Measurements from ENCODE around the gene PTPN14.

- TF ChIP-seq CTCF (IDR thresholded peaks at IDR 0.05; ENCODE audit: control extremely low read depth in 1 of 3, insufficient read depth in 1 of 3, low read depth in 1 of 3, low read length in 3 of 3) (no peak), GABPA (IDR thresholded peaks at IDR 0.05; ENCODE audit: borderline replicate concordance, insufficient read depth, low read length) (no peak), TAF1 (IDR thresholded peaks at IDR 0.05; ENCODE audit: low read depth, low read length) (no peak), CBX8 (IDR thresholded peaks at IDR 0.05; ENCODE audit: borderline replicate concordance, low read depth, low read length) (no peak), ZNF274 (IDR thresholded peaks at IDR 0.05; ENCODE audit: borderline replicate concordance, extremely low read depth, low read length) (no peak), SP1 (IDR thresholded peaks at IDR 0.05; ENCODE audit: low read depth, low read length) (peak; percentile 87), POLR2AphosphoS5 (IDR thresholded peaks at IDR 0.05; ENCODE audit: low read depth, low read length) (0 out of 2 replicates have a peak, but pooled peaks have one; percentile 34), JUND (IDR thresholded peaks at IDR 0.05; ENCODE audit: low read length) (peak; percentile 99), RFX5 (IDR thresholded peaks at IDR 0.05; ENCODE audit: borderline replicate concordance, low read depth, low read length) (no peak), MAX (IDR thresholded peaks at IDR 0.05) (no peak), RAD21 (IDR thresholded peaks at IDR 0.05 in 1 of 2, conservative IDR thresholded peaks at IDR 0.05 in 1 of 2; ENCODE audit: low read depth in 2 of 2, low read length in 2 of 2) (no peak)
These were observed 234.8 kb downstream of the PTPN14 start for GRCh38 chr1:214316593-214316992.
